ENCODE results near the gene KCNMB2. TPM values are rescaled to one million over a fixed set of nuclear protein-coding genes. Genes with fewer than 3 reads are reported as not detected.

KCNMB2 gene
- total RNA-seq, 1 experiment from 2014 or later: not detected

DNA sequence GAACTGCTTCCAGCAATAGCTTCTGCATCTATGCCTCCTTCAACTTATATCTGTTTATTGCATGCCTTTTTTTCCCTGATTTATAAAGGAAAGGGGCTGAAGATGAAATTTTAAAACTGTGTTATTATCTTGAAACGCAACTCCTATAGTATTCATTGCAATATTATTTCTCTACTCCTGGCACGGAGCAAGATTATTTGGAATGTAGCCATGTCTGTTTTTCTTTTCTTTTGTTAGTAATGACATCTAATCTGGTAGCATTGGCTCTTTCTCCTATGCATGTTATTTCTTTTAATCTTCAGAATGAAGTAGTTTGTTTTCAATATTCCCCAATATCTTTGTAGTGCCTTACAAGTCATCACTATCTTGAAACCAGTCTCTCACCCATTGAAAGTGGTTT lies 33.6 kb downstream of the KCNMB2 start (continued):
- TF ChIP-seq, protein P1, sequence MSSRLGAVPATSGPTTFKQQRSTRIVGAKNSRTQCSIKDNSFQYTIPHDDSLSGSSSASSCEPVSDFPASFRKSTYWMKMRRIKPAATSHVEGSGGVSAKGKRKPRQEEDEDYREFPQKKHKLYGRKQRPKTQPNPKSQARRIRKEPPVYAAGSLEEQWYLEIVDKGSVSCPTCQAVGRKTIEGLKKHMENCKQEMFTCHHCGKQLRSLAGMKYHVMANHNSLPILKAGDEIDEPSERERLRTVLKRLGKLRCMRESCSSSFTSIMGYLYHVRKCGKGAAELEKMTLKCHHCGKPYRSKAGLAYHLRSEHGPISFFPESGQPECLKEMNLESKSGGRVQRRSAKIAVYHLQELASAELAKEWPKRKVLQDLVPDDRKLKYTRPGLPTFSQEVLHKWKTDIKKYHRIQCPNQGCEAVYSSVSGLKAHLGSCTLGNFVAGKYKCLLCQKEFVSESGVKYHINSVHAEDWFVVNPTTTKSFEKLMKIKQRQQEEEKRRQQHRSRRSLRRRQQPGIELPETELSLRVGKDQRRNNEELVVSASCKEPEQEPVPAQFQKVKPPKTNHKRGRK (CRISPR knock-in tag; IDR thresholded peaks at IDR 0.05; ENCODE audit: borderline replicate concordance): no peak
- TF ChIP-seq GRHL2 (CRISPR knock-in tag; IDR thresholded peaks at IDR 0.05; ENCODE audit: insufficient replicate concordance, severe bottlenecking) (no peak), JAZF1 (CRISPR knock-in tag; IDR thresholded peaks at IDR 0.05) (no peak), FOXK1 (CRISPR knock-in tag; IDR thresholded peaks at IDR 0.05) (no peak), NR3C1 (CRISPR knock-in tag; conservative IDR thresholded peaks at IDR 0.05; ENCODE audit: low read depth) (no peak), TP53 (CRISPR knock-in tag; IDR thresholded peaks at IDR 0.05) (no peak), FOXJ3 (CRISPR knock-in tag; IDR thresholded peaks at IDR 0.05; ENCODE audit: borderline replicate concordance) (no peak), SOX15 (CRISPR knock-in tag; IDR thresholded peaks at IDR 0.05) (no peak), IRF2 (CRISPR knock-in tag; IDR thresholded peaks at IDR 0.05; ENCODE audit: borderline replicate concordance, low read depth) (no peak)
- TF ChIP-seq, protein P2, sequence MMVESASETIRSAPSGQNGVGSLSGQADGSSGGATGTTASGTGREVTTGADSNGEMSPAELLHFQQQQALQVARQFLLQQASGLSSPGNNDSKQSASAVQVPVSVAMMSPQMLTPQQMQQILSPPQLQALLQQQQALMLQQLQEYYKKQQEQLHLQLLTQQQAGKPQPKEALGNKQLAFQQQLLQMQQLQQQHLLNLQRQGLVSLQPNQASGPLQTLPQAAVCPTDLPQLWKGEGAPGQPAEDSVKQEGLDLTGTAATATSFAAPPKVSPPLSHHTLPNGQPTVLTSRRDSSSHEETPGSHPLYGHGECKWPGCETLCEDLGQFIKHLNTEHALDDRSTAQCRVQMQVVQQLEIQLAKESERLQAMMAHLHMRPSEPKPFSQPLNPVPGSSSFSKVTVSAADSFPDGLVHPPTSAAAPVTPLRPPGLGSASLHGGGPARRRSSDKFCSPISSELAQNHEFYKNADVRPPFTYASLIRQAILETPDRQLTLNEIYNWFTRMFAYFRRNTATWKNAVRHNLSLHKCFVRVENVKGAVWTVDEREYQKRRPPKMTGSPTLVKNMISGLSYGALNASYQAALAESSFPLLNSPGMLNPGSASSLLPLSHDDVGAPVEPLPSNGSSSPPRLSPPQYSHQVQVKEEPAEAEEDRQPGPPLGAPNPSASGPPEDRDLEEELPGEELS (CRISPR knock-in tag; IDR thresholded peaks at IDR 0.05): no peak
- TF ChIP-seq, protein P3, sequence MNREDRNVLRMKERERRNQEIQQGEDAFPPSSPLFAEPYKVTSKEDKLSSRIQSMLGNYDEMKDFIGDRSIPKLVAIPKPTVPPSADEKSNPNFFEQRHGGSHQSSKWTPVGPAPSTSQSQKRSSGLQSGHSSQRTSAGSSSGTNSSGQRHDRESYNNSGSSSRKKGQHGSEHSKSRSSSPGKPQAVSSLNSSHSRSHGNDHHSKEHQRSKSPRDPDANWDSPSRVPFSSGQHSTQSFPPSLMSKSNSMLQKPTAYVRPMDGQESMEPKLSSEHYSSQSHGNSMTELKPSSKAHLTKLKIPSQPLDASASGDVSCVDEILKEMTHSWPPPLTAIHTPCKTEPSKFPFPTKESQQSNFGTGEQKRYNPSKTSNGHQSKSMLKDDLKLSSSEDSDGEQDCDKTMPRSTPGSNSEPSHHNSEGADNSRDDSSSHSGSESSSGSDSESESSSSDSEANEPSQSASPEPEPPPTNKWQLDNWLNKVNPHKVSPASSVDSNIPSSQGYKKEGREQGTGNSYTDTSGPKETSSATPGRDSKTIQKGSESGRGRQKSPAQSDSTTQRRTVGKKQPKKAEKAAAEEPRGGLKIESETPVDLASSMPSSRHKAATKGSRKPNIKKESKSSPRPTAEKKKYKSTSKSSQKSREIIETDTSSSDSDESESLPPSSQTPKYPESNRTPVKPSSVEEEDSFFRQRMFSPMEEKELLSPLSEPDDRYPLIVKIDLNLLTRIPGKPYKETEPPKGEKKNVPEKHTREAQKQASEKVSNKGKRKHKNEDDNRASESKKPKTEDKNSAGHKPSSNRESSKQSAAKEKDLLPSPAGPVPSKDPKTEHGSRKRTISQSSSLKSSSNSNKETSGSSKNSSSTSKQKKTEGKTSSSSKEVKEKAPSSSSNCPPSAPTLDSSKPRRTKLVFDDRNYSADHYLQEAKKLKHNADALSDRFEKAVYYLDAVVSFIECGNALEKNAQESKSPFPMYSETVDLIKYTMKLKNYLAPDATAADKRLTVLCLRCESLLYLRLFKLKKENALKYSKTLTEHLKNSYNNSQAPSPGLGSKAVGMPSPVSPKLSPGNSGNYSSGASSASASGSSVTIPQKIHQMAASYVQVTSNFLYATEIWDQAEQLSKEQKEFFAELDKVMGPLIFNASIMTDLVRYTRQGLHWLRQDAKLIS (CRISPR knock-in tag; IDR thresholded peaks at IDR 0.05; ENCODE audit: borderline replicate concordance): no peak
- TF ChIP-seq, protein P4, sequence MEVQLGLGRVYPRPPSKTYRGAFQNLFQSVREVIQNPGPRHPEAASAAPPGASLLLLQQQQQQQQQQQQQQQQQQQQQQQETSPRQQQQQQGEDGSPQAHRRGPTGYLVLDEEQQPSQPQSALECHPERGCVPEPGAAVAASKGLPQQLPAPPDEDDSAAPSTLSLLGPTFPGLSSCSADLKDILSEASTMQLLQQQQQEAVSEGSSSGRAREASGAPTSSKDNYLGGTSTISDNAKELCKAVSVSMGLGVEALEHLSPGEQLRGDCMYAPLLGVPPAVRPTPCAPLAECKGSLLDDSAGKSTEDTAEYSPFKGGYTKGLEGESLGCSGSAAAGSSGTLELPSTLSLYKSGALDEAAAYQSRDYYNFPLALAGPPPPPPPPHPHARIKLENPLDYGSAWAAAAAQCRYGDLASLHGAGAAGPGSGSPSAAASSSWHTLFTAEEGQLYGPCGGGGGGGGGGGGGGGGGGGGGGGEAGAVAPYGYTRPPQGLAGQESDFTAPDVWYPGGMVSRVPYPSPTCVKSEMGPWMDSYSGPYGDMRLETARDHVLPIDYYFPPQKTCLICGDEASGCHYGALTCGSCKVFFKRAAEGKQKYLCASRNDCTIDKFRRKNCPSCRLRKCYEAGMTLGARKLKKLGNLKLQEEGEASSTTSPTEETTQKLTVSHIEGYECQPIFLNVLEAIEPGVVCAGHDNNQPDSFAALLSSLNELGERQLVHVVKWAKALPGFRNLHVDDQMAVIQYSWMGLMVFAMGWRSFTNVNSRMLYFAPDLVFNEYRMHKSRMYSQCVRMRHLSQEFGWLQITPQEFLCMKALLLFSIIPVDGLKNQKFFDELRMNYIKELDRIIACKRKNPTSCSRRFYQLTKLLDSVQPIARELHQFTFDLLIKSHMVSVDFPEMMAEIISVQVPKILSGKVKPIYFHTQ (CRISPR knock-in tag; IDR thresholded peaks at IDR 0.05): no peak

DNA sequence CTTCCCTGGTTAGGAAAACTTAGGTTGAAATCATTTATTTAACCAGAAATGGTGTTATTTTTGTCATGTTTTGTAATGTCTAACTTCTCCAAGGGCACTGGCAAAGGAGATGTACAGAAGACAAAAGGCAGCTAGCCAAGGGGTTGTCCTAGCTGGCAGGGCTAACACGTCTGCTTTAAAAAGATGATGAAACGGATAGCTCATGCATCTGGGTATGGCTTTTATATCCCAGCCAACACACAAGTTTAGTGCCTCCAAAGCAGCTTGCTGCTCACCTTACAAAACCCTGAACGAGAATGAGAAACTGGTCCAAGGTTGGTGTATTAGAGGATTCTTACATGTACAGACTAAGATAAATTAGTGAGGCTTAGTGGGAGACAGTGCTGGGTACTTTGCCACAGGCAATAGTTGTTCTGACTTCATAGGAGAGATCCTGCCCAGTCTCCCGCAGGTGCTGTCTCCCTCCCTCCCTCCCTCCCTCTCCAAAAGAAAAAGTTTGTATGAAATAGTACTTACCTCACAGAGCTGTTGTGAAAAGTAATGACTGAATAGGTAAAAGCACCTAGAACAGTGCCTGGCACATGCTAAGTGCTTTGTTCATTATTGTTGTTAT lies 47.8 kb downstream of the KCNMB2 start:
- H3K27me3 Mint-ChIP-seq (ENCODE audit: low read depth): no peaks in the 10 kb centered on the region; the same call in 1 of the 2 replicates
- DNase-seq (ENCODE audit: low spot score) (no peak), ATAC-seq (no peak)
- no peak overlapping the region for H3K27ac Mint-ChIP-seq
- no peaks in the 10 kb centered on the region for H3K4me1 Mint-ChIP-seq
- ChIA-PET CTCF (interaction anchor here (0.6 kb wide), 1 partner anchor 1632 kb away, joined by 3 read pairs; no protein-coding TSS in a partner anchor), POLR2A (no interaction called here)
- no peak overlapping the region for H3K4me3 Mint-ChIP-seq
- peaks cover 5% of the 10 kb centered on the region; the same call in 1 of the 2 replicates for H3K36me3 Mint-ChIP-seq
- peaks cover 22% of the 10 kb centered on the region for H3K9me3 Mint-ChIP-seq
- TF ChIP-seq, protein P5, sequence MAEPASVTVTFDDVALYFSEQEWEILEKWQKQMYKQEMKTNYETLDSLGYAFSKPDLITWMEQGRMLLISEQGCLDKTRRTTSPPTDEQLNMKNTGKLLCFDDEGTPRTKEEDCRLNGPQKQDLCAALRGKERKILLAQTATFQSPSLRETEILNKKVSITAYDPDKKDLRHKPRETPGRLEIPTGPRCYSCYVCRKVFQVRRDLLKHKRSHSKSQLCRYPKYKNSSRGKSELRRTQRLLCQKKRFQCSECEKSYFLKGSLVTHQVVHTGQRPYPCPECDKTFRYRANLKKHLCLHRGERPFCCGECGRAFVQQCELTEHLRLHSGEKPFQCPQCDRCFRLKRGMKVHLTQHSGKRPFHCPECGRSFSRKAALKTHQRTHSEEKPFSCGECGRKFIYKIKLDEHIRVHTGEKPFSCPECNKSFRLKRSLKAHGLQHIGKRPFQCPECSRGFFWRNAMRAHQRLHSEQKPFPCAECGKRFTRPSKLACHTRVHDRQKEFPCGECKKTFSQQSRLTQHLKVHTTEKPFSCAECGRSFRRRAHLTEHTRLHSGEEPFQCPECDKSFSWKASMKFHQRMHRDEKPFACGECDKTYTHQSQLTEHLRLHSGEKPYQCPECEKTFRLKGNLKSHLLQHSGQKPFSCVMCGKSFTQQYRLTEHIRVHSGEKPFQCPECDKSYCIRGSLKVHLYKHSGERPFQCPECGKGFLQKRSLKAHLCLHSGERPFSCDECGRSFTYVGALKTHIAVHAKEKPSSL (CRISPR knock-in tag; conservative IDR thresholded peaks at IDR 0.05): no peak
- TF ChIP-seq ZNF263 (CRISPR knock-in tag; IDR thresholded peaks at IDR 0.05; ENCODE audit: low read depth) (no peak), ZNF423 (CRISPR knock-in tag; IDR thresholded peaks at IDR 0.05) (no peak), FOXK1 (CRISPR knock-in tag; IDR thresholded peaks at IDR 0.05) (no peak), OVOL2 (CRISPR knock-in tag; IDR thresholded peaks at IDR 0.05; ENCODE audit: borderline replicate concordance) (no peak), SMAD3 (CRISPR knock-in tag; IDR thresholded peaks at IDR 0.05; ENCODE audit: borderline replicate concordance) (no peak), TEAD1 (CRISPR knock-in tag; IDR thresholded peaks at IDR 0.05) (no peak), GTF2I (CRISPR knock-in tag; conservative IDR thresholded peaks at IDR 0.05) (no peak), SOX15 (CRISPR knock-in tag; IDR thresholded peaks at IDR 0.05) (no peak)
- TF ChIP-seq, protein P6, sequence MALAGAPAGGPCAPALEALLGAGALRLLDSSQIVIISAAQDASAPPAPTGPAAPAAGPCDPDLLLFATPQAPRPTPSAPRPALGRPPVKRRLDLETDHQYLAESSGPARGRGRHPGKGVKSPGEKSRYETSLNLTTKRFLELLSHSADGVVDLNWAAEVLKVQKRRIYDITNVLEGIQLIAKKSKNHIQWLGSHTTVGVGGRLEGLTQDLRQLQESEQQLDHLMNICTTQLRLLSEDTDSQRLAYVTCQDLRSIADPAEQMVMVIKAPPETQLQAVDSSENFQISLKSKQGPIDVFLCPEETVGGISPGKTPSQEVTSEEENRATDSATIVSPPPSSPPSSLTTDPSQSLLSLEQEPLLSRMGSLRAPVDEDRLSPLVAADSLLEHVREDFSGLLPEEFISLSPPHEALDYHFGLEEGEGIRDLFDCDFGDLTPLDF (CRISPR knock-in tag; IDR thresholded peaks at IDR 0.05): no peak
- TF ChIP-seq, protein P7, sequence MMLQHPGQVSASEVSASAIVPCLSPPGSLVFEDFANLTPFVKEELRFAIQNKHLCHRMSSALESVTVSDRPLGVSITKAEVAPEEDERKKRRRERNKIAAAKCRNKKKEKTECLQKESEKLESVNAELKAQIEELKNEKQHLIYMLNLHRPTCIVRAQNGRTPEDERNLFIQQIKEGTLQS (CRISPR knock-in tag; conservative IDR thresholded peaks at IDR 0.05): no peak
